Ascending aorta (tissue), 2 donors: ENCODE measurements around the gene ADD3. TPM values are rescaled to one million over a fixed set of nuclear protein-coding genes. Genes with fewer than 3 reads are reported as not detected.
A peak's percentile ranks its signal among the peaks of the same experiment; 100 is the strongest.

Experiments used
- DNase-seq, 2 donors: peaks; one replicate each; pipeline ENCODE4 v3.0.0-alpha.2; 2019; ENCODE audit warnings: low spot score in 2 of 2
- H3K27ac ChIP-seq, 2 donors: fragments of 200-600 bp; sonication (generic); one replicate each; pipeline ENCODE4 v1.5.1; 2016 to 2017; ENCODE audit warnings: mild to moderate bottlenecking in 1 of 2
- H3K27me3 ChIP-seq: fragments of 200-600 bp; sonication (generic); one replicate; pipeline ENCODE4 v1.5.1; 2017
- H3K36me3 ChIP-seq, 2 donors: fragments of 200-600 bp; sonication (generic); one replicate each; pipeline ENCODE4 v1.5.1; 2016
- H3K4me1 ChIP-seq, 2 donors: fragments of 200-600 bp; sonication (generic); one replicate each; pipeline ENCODE4 v1.5.1; 2016 to 2017; ENCODE audit warnings: mild to moderate bottlenecking in 1 of 2
- H3K4me3 ChIP-seq, 2 donors: fragments of 200-600 bp; sonication (generic); one replicate each; pipeline ENCODE4 v1.5.1; 2016 to 2017; ENCODE audit warnings: mild to moderate bottlenecking in 1 of 2
- H3K9me3 ChIP-seq, 2 donors: fragments of 200-600 bp; sonication (generic); one replicate each; pipeline ENCODE4 v1.5.1; 2016
- CTCF ChIP-seq, 3 experiments: fragments of 200-600 bp in 2 of 3; fragments of 450-650 bp in 1 of 3; sonication (generic) in 2 of 3; IDR thresholded peaks; one replicate each; pipeline ENCODE4 v1.5.1; 2016 to 2019; ENCODE audit warnings: antibody characterized with exemption in 3 of 3, mild to moderate bottlenecking in 1 of 3, moderate library complexity in 1 of 3
- intact Hi-C: fragments of 100-400 bp; cut with DNase I; formaldehyde crosslinking; loops from one replicate; pipeline ENCODE4 v1.15.1; 2023
- total RNA-seq: library from RNA; depleted of rRNA; stranded (reverse); fragments of >200 nt; gene quantifications from one replicate; pipeline ENCODE4 v1.1.0, GENCODE V29; 2016

Gene ADD3
- total RNA-seq, 1 donor from 2014 or later = 93.0 TPM

GRCh38 chr10:110083884-110084283 is 76.1 kb downstream of the ADD3 start:
- DNase-seq = no peak
- Histone ChIP-seq H3K36me3 (no peaks in the 10 kb centered on the region), H3K27ac (no peak overlapping the region), H3K9me3 (no peaks in the 10 kb centered on the region), H3K4me3 (no peak overlapping the region), H3K4me1 (peaks cover 4 to 5% of the 10 kb centered on the region in 2 donors), H3K27me3 (no peaks in the 10 kb centered on the region)
- intact Hi-C loops = no loop called here
- TF ChIP-seq CTCF (IDR thresholded peaks at IDR 0.05) = no peak

GRCh38 chr10:110087682-110088081 is 79.9 kb downstream of the ADD3 start:
- no peaks in the 10 kb centered on the region for H3K9me3 ChIP-seq
- intact Hi-C loops = no loop called here
- DNase-seq = no peak
- H3K4me3 ChIP-seq = no peak overlapping the region
- no peaks in the 10 kb centered on the region for H3K36me3 ChIP-seq
- no peak for TF ChIP-seq CTCF (IDR thresholded peaks at IDR 0.05)
- no peaks in the 10 kb centered on the region for H3K27me3 ChIP-seq
- H3K27ac ChIP-seq = peak overlapping the region in 1 of 2 donors; percentile 17
- H3K4me1 ChIP-seq = peaks cover 4 to 5% of the 10 kb centered on the region in 2 donors

GRCh38 chr10:110088367-110089104 is 80.8 kb downstream of the ADD3 start:
- Histone ChIP-seq H3K4me3 (no peak overlapping the region), H3K27me3 (no peaks in the 10 kb centered on the region), H3K4me1 (peaks cover 4 to 5% of the 10 kb centered on the region in 2 donors), H3K36me3 (no peaks in the 10 kb centered on the region), H3K27ac (peak overlapping the region in 1 of 2 donors; percentile 17), H3K9me3 (no peaks in the 10 kb centered on the region)
- no peak for DNase-seq
- TF ChIP-seq CTCF (IDR thresholded peaks at IDR 0.05) = no peak
- intact Hi-C loops = no loop called here

GRCh38 chr10:110091830-110092229 is 84.0 kb downstream of the ADD3 start:
- Histone ChIP-seq H3K4me1 (peaks cover 0 to 4% of the 10 kb centered on the region in 2 donors), H3K36me3 (no peaks in the 10 kb centered on the region), H3K27ac (no peak overlapping the region), H3K4me3 (no peak overlapping the region), H3K27me3 (no peaks in the 10 kb centered on the region), H3K9me3 (no peaks in the 10 kb centered on the region)
- intact Hi-C loops = no loop called here
- DNase-seq = no peak
- no peak for TF ChIP-seq CTCF (IDR thresholded peaks at IDR 0.05)

- peaks cover 0 to 4% of the 10 kb centered on the region in 2 donors for H3K4me1 ChIP-seq
- H3K9me3 ChIP-seq = no peaks in the 10 kb centered on the region
- no peak for DNase-seq
- H3K27ac ChIP-seq = no peak overlapping the region
- intact Hi-C loops = no loop called here
- H3K36me3 ChIP-seq = no peaks in the 10 kb centered on the region
- H3K27me3 ChIP-seq = no peaks in the 10 kb centered on the region
- no peak for TF ChIP-seq CTCF (IDR thresholded peaks at IDR 0.05)
- no peak overlapping the region for H3K4me3 ChIP-seq
Measured at GRCh38 chr10:110093722-110094121, 85.9 kb downstream of the ADD3 start.
